Esophagus squamous epithelium (tissue), 4 donors: ENCODE measurements around the gene CUL3.

ENCODE experiments used
- CTCF ChIP-seq, 6 experiments: fragments of 450-650 bp in 4 of 6; fragments of 200-600 bp in 2 of 6; sonication (generic) in 2 of 6; IDR thresholded peaks; one replicate each; pipeline ENCODE4 v1.5.1; 2016 to 2019; ENCODE audit warnings: antibody characterized with exemption in 6 of 6, mild to moderate bottlenecking in 4 of 6, moderate library complexity in 4 of 6
- POLR2A ChIP-seq, 4 donors: fragments of 450-650 bp; IDR thresholded peaks; one replicate each; pipeline ENCODE4 v1.6.1; 2017; ENCODE audit warnings: antibody characterized with exemption in 4 of 4, mild to moderate bottlenecking in 4 of 4, moderate library complexity in 3 of 4

- TF ChIP-seq POLR2A (IDR thresholded peaks at IDR 0.05) = no peak
- TF ChIP-seq CTCF (IDR thresholded peaks at IDR 0.05) = no peak
Observed at GRCh38 chr2:224444783-224445182, 140.4 kb downstream of the CUL3 start.
